NCI-H1417 (cell line): ENCODE measurements around the gene PPP1R1B.
A peak's percentile ranks its signal among the peaks of the same experiment; 100 is the strongest.

Experiments
- DNase-seq, 3 experiments: peaks; one replicate each; lab custom pipeline; 2025; lab: John Stamatoyannopoulos, UW

PPP1R1B gene

DNA sequence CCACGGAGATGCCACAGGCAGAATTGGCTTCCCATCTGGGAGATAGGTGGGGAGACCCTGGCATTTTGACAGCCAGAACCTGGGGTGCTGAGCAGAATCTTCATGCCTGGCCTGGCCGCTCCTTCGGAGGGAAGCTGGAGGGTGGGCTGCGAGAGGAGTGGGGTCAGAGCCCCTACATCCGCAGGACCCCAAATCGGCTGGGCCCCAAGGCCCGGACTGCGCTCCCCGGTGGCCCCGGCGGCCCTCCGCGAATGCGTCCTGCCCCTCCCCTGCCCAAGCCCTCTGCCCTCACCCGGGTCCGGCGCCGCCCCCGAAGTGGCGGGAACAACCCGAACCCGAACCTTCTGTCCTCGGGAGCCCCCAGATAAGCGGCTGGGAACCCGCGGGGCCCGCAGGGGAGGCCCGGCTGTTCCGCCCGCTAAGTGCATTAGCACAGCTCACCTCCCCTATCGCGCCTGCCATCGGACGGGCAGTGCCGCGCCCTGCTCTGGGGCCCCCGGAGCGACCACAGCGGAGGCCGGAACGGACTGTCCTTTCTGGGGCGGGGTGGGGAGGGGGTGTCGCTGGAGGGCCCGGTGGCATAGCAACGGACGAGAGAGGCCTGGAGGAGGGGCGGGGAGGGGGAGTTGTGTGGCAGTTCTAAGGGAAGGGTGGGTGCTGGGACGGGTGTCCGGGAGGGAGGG, 40.7 kb downstream of the PPP1R1B start:
- peak in 1 of 3 experiments; percentile 44 for DNase-seq

DNA sequence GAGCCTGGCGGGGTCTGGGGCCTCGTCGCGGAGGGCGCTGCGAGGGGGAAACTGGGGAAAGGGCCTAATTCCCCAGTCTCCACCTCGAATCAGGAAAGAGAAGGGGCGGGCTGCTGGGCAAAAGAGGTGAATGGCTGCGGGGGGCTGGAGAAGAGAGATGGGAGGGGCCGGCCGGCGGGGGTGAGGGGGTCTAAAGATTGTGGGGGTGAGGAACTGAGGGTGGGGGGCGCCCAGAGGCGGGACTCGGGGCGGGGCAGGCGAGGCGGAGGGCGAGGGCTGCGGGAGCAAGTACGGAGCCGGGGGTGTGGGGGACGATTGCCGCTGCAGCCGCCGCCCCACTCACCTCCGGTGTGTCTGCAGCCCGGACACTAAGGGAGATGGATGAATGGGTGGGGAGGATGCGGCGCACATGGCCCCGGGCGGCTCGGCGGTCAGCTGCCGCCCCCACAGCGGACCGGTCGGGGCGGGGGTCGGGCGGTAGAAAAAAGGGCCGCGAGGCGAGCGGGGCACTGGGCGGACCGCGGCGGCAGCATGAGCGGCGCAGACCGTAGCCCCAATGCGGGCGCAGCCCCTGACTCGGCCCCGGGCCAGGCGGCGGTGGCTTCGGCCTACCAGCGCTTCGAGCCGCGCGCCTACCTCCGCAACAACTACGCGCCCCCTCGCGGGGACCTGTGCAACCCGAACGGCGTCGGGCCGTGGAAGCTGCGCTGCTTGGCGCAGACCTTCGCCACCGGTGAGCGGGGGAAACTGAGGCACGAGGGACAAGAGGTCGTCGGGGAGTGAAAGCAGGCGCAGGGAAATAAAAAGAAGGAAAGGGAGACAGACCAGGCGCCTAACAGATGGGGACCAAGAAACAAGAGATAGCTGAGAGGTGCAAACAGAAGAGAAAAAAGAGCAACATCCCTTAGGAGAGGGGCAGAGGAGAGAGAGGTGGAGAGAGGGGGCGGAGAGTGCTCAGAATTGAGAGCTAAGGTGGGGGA, 41.5 kb downstream of the PPP1R1B start, which contains the start of gene PNMT:
TSS of gene PNMT (plus strand) at position 509 of the 980 bp plus-strand sequence. CDS start at position 532, 23 bp downstream.
- peak; percentile 53 to 82 (median 80) for DNase-seq

DNA sequence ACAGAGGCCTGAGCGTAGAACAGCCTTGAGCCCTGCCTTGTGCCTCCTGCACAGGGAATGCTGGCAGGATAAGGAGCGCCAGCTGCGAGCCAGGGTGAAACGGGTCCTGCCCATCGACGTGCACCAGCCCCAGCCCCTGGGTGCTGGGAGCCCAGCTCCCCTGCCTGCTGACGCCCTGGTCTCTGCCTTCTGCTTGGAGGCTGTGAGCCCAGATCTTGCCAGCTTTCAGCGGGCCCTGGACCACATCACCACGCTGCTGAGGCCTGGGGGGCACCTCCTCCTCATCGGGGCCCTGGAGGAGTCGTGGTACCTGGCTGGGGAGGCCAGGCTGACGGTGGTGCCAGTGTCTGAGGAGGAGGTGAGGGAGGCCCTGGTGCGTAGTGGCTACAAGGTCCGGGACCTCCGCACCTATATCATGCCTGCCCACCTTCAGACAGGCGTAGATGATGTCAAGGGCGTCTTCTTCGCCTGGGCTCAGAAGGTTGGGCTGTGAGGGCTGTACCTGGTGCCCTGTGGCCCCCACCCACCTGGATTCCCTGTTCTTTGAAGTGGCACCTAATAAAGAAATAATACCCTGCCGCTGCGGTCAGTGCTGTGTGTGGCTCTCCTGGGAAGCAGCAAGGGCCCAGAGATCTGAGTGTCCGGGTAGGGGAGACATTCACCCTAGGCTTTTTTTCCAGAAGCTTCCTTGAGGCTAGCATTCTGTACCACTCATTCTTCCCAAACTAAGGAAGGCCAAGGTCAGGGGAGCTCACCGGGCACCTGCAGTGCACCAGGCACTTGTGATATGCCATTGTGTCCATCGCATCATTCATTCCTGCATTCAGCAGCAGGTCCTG, 43.4 kb downstream of the PPP1R1B start:
- DNase-seq = no peak

DNA sequence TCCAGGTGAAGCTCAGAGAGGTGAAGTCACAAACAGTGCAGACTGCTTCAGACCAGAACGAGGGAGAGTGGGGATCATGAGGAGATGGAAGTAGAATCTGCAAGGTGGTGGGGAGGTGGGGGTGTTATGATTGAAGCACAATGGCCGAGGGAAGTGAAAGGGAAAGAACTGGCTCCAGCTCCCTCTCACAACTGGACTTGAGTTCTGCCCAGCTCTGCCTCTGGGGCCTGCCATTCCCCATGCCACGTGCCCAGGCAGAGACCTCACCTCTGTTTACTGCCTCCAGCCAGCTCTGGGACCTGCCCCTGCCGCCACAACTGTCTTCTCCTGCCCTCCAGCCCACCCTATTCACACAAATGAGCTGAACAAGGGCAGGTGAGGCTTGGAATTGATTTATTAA, 44.0 kb downstream of the PPP1R1B start:
- no peak for DNase-seq

DNA sequence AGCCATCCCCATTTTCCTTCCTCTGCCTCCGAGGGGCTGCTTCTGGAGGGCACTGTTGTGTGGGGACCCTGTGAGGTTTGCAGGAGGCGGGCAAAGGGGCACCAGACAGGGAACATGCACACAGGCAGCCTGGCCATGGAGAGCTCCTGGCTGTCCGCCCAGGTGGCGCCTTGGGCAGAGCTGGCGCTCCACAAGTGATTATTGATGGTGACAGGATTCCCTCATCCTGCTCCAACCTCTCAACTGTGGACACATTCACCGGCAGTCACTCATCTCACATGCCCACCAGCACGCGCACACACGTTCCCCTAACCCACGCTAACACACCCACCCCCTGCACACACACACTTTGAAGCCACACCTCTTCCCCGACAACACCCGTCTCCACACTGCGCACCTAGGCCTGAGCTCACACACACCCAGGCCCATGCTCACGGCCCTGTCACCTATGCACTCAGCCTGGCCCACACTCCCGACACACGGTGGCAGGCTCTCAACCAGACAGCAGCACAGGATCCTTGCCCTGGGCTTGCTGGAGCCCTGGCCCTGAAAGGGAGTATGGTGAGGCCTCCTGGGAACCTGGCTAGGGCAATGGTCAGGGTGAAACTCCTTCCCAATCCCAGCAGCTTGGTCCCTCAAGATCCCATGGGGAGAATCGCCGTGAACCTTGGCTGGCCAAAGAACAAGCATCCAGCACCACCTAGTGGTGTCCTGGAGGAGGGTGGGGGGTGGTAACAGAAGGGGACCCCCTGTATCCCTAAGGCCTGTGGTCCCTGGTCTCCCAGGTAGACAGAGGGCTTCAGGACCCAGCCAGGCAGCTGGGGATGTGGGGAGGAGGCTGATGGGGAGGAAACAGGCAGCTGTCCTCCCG, 45.1 kb downstream of the PPP1R1B start:
- peak in 1 of 3 experiments; percentile 39 for DNase-seq

DNA sequence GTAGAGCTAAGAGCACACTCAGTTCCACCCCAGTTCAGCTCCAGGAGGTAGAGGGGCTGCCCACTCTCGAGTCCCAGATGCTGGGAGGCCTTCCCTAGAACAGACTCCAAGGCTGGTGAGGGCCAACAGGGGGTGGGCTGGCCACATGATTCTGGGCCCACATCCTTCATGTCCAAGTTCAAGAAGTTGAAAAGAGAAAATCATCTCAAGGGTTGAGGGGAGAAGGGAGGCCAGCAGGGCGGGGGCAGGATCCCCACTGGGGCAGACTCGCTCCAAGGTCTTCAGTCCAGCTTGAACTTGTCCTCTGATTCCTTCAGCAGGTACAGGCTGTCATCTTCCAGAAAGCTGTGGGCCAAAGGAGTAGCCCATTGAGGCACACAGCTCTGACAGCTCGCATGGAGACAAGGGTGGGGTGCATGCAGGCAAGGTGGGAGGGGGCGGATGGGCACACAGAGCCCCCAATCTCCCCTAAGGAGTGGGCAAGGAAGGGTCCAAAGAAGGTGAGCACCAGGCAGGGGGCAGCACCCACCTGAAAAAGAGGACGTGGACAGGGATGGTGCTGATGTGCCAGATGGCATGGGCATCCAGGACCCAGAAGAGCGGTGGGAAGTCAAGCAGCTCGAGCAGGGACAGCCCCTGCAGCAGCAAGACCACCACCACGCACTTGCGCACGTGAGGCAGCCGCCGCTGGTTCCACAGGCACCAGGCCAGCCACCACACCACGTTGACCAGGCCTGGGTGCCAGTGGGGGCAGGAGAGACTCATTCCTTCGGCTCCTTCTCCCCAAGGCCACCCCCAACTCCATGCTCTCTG, 46.0 kb downstream of the PPP1R1B start:
- no peak for DNase-seq

DNA sequence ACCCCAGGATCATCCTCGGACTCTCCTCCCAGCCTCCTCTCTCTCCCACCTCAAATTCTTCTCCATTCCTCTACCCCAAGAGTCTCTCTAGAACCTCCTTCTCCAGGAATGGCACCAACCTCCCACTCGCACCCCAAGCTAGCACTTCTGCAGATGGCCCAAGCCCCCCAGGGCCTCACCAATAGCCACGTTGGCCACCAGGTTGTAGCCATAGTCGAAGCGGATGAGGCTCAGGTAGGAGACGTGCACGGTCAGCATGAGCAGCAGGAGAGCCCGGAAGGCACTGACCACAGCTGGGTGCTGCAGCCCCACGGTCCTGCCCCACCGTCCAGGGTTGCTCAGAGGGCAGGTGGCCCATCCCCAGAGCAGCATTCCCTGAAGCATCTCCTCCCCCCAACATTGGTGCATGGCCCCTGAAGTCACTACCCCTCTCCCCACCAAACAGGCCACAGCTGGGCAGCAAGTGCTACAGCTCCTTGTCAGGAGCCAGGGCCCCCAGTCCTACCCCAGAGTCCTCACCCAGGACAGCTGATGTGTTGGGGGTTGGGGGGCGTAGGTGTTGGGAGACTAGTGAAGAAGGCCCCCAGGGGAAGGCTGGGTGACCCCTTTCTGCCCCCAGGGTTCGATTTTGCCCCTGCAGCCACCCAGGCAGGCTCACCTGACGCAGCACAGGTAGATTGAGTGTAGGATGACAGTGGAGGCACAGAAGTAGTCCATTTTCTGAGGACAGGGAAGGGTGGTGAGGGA, 46.8 kb downstream of the PPP1R1B start:
- no peak for DNase-seq

DNA sequence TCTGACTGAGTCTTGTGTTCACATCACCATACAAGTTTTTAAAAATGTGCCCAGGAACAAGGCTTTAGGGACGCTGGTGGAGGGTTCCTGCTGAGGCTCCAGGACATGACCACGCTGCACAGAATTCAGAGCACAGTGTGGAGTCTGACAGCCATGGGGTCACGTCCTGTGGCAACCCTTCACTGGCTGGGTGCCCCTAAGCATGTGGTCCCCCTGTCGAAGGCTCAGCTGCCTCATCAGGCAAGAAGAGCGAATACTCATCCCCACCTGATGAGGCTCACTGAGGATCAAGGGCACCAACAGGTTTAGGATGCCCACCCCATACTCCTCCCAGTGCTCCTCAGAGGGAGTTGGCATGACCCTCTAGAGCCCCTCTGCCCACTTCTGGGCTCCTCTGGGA, 47.4 kb downstream of the PPP1R1B start:
- DNase-seq = no peak

DNA sequence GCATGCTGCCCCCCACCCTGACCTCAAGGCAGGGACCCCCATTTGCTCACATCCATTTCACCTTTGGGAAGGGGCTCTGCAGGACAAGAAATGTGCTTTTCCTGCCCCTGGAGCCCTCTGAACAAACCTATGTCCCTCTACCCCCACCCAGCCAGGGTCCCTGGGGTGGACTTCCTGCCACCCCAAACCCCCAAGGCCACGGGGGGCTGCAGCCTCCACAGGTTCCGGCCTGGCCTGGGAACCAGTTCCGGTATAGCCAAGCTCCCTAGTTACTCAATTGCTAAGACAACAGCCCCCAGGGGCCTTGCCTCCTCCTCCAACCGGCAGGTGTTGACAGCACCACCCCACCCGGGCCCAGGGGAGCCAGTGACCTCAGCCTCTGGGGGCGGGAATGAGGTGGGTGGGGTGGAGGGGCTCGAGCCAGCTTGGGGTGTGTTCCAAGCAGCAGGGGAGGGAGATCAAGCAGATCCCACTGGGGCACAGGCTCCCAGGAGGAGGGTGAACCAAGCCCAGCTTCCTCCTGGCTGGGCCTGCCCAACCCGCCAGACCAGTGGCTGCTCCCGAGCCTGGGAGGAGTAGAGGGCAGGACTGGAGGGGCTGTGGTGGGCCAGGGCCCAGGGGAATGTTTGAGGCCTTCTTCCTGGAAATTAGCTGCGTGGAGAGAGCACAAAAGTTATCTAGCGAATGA, 48.1 kb downstream of the PPP1R1B start:
- peak; percentile 6 to 90 (median 84) for DNase-seq

DNA sequence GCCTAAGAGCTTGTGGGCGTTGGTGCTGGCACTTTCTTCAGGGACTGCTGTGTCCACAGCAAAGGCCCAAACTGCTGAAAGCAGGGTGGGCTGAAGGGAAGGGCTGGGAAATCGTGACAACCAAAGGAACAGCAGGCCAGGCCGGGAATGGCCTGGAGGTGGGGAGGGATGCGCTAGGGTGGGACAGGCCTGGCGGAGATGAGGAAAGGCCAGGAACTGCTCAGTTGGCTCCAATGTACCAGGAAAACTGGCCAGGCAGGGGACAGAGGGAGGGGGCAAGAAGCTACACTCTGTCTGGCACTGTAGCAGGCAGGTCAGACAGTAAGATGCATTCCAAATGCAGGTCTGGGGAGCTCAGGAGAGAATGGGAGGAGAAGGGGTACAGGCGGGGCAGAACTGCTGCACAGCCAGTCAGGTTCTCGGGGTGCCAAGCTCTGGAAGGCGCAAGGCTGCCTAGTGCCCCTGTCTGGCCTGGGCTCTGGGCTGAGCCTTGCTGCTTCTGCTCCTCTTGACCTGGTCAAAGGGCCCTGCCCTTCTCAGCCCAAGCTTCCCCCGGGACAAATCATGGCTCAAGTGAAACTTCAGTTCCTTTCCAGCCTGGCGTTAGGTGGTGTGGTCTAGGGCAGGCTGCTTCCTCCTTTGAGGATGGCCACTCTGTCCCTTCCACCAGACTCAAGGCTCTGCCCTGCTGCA, 48.8 kb downstream of the PPP1R1B start:
- DNase-seq = no peak

DNA sequence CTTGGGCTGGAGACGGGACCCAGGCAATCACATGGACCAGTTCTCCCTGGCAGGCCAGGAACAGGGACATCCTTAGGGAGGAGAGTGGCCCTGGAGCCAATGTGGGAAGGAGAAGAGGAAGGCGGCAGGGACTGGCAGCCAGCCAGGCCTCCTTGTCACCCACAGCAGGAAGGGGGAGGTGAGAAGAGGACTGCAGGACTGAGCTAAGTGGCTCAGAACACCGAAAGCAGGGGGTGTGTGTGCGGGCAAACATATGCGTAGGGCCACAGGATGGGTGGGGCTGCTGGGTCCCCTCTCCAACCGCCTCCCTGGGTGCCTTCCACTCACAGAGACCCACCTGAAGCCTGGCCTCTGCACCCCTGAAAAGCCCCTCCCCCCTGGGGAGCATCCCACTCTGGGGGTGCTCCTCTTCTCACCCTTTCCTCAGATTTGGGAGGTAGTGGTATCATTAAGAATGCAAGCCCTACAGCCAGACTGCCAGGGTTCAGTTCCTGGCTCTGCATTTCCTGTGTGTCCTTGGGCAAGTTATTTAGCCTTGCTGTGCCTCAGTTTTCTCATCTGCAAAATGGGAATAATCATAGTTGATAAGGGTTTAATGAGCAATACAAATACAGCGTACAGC, 49.6 kb downstream of the PPP1R1B start:
- DNase-seq = peak; percentile 69 to 85 (median 81)

DNA sequence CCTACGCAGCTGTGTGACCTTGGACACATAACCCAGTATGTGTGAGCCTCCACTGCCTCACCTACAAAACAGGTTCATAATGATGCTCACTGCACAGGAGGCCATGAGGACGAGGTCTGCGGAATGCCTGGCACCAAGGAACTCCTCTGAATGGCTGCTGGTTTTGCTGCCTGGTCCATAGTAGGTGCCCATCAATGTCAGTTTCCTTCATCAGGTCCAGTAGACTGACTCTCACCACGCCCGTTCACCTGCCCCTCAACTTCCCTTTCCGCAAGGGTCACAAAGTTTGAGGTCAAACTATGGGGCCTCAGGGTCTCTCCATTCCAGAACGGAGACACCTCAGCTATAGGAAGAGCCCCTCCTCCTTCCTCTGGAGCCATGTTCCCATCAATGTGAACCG, 50.3 kb downstream of the PPP1R1B start:
- DNase-seq = peak in 1 of 3 experiments; percentile 35

DNA sequence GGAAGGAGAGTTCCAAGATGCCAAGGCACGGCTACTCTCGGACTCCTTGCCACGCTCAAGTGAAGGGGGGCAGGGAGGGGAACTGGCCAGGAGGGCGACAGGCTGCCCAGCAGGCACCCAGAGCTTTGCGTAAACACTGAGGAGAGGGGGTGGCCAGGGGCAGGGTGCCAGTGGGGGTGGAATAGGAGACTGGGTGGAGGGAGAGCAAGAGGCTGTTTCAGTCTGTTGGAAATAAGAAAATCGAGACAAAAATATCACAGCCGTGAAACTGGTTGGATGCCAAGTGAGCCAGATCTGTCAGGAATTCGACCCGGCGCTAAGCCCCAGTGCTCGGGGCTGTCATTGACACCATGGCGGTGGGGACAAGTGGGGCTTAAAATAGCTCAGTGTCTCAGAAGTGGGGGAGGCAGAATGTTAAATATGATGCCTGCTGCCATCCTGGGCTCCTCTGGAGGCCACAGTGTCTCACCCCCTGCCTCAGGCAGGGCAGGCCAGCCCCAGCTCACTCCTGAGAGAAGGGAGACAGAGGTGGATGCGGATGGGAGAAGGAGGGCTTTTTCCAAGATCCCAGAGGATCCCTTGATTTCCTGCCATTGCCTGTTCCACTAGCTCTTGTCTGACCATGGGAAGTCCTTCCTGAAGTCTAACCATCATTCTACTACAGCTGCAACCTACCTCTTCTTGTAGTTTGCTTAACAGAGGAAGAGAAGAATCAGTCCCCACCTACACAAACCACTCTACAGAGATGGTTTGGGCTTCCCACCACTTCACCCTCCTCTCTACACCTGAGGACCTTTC, 51.0 kb downstream of the PPP1R1B start:
- DNase-seq = peak; percentile 35 to 70 (median 51)

DNA sequence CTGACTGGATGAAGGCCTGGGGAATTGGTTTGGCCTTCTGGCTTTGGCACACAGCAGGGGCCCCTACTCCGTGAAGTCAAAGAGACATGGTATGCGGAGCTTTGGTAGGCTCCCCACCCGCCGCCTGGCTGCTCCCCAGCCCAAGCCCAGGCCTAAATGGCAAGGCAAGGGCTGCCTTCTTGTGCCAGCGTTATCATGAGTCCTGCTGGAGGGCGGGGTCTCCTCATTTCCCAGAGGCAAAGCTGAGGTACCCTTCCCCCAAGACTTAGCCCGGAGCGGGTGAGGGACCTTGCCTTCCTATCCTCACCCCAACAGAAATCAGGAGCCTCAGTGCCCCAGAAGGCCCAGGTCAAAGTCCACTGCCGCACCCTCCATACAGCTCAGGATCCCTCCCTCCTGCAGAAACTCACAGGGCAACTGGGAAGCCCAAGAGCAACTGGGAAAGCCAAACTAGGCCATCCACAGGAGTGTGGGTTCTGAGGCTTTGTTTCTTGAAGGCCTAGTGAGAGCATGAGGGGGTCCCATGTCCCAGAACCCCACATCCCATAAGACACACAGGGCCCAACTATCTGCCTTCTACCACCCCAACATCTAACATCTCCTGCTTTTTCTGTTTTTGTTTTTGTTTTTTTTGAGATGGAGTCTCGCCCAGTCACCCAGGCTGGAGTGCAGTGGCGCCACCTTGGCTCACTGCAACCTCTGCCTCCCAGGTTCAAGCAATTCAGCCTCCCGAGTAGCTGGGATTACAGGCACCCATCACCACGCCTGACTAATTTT, 51.8 kb downstream of the PPP1R1B start:
- no peak for DNase-seq

DNA sequence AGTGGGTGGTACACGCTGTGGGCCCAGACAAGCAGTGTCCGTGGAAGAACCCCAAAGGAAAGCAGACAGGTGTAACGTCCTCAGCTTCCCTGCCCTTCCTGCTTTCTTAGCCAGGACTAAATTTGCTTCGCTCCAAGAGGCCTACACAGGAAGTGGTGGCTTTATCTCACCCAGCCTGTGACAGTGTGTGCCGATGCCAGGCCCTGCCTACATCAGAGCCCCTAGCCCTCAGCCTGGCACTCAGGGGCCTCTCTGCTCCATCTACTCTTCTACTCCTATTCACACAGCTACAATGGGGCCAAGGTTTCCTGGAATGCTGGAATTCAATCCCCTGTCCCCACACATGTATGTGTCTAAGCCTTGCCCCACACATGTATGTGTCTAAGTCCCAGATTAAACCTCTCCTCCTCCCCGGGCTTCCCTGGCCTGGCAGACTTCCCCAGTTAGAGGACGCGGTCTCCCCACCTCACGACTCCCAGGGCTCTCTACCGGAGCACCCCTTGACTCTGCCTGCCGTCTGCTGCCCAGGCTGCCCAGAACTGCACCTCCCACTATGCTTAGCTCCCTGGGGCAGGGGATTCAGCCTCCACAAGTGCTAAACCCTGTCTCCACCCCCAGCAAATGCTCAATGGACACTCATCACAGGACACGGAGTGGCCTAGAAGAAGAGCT, 52.9 kb downstream of the PPP1R1B start:
- no peak for DNase-seq
